ENCODE results near the gene SMARCD3.

The SMARCD3 gene

GRCh38 chr7:151273651-151274390, 25.3 kb upstream of the SMARCD3 start:
- in situ Hi-C loops (cut with MboI; ENCODE audit: low sequenced_read_pairs), result no loop called here

GRCh38 chr7:151272877-151273276, 24.4 kb upstream of the SMARCD3 start:
- in situ Hi-C loops (cut with MboI; ENCODE audit: low sequenced_read_pairs), result no loop called here

- in situ Hi-C loops (cut with MboI; ENCODE audit: low sequenced_read_pairs), result no loop called here
Measured at GRCh38 chr7:151272405-151272804, 23.9 kb upstream of the SMARCD3 start.

- in situ Hi-C loops (cut with MboI; ENCODE audit: low sequenced_read_pairs), result no loop called here
Measured at GRCh38 chr7:151271699-151272355, 23.3 kb upstream of the SMARCD3 start.

- in situ Hi-C loops (cut with MboI; ENCODE audit: low sequenced_read_pairs), result no loop called here
Measured at GRCh38 chr7:151269511-151269910, 21.0 kb upstream of the SMARCD3 start.

GRCh38 chr7:151265351-151265931, 16.9 kb upstream of the SMARCD3 start:
- in situ Hi-C loops (cut with MboI; ENCODE audit: low sequenced_read_pairs), result no loop called here

- in situ Hi-C loops (cut with MboI; ENCODE audit: low sequenced_read_pairs), result no loop called here
Measured at GRCh38 chr7:151264615-151265014, 16.1 kb upstream of the SMARCD3 start.

- in situ Hi-C loops (cut with MboI; ENCODE audit: low sequenced_read_pairs), result no loop called here
Measured at GRCh38 chr7:151261529-151261928, 13.0 kb upstream of the SMARCD3 start.

GRCh38 chr7:151260883-151261282, 12.4 kb upstream of the SMARCD3 start:
- in situ Hi-C loops (cut with MboI; ENCODE audit: low sequenced_read_pairs), result no loop called here

- in situ Hi-C loops (cut with MboI; ENCODE audit: low sequenced_read_pairs), result no loop called here
Measured at GRCh38 chr7:151260471-151260870, 12.0 kb upstream of the SMARCD3 start.

- in situ Hi-C loops (cut with MboI; ENCODE audit: low sequenced_read_pairs), result no loop called here
Measured at GRCh38 chr7:151257990-151258389, 9.5 kb upstream of the SMARCD3 start.

- in situ Hi-C loops (cut with MboI; ENCODE audit: low sequenced_read_pairs), result no loop called here
Measured at GRCh38 chr7:151256410-151257045, 8.0 kb upstream of the SMARCD3 start.

- in situ Hi-C loops (cut with MboI; ENCODE audit: low sequenced_read_pairs), result no loop called here
Measured at GRCh38 chr7:151255390-151255789, 6.9 kb upstream of the SMARCD3 start.

GRCh38 chr7:151254851-151255250, 6.4 kb upstream of the SMARCD3 start:
- in situ Hi-C loops (cut with MboI; ENCODE audit: low sequenced_read_pairs), result no loop called here

GRCh38 chr7:151254316-151254715, 5.8 kb upstream of the SMARCD3 start:
- in situ Hi-C loops (cut with MboI; ENCODE audit: low sequenced_read_pairs), result no loop called here

- in situ Hi-C loops (cut with MboI; ENCODE audit: low sequenced_read_pairs), result no loop called here
Measured at GRCh38 chr7:151252961-151253711, 4.6 kb upstream of the SMARCD3 start.

- in situ Hi-C loops (cut with MboI; ENCODE audit: low sequenced_read_pairs), result no loop called here
Measured at GRCh38 chr7:151252561-151252835, 4.0 kb upstream of the SMARCD3 start.

GRCh38 chr7:151251689-151252560, 3.4 kb upstream of the SMARCD3 start:
- in situ Hi-C loops (cut with MboI; ENCODE audit: low sequenced_read_pairs), result no loop called here

GRCh38 chr7:151251328-151251688, 2.8 kb upstream of the SMARCD3 start:
- in situ Hi-C loops (cut with MboI; ENCODE audit: low sequenced_read_pairs), result no loop called here

All from HL-60/S4 (cell line).